Vagina (tissue), 2 donors: Measurements from ENCODE around the gene RPS25.

Experiments used
- POLR2A ChIP-seq, 2 donors: fragments of 450-650 bp; IDR thresholded peaks; one replicate each; pipeline ENCODE4 v1.6.1; 2017; ENCODE audit warnings: antibody characterized with exemption in 2 of 2, mild to moderate bottlenecking in 2 of 2, moderate library complexity in 2 of 2
- TF ChIP-seq, protein P1 (sequence below), 3 experiments: fragments of 450-650 bp in 2 of 3; fragments of 200-600 bp in 1 of 3; sonication (generic) in 1 of 3; IDR thresholded peaks; one replicate each; pipeline ENCODE4 v1.5.1; 2017 to 2019; ENCODE audit warnings: antibody characterized with exemption in 3 of 3, mild to moderate bottlenecking in 2 of 3, moderate library complexity in 2 of 3

DNA sequence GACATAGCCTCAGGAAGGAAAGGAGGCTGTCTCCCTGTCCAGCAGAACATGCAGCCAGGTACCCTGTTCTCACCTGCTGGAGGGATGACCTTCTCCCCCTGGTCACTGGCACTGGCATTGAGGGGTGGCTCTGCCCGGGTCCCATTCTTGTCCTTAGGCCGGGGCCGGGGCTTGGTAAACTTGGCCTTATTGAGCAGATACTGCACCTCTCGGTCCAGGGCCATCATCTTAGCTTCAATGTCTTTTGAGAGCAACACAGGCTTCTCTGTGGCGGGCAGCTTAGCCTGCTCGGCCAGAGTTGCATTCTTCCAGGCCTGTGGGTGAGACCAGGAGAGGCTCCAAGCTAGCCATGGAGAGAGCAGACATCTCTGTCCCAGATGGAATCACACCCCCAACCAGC is 28.3 kb upstream of the RPS25 start:
- TF ChIP-seq, protein P1, sequence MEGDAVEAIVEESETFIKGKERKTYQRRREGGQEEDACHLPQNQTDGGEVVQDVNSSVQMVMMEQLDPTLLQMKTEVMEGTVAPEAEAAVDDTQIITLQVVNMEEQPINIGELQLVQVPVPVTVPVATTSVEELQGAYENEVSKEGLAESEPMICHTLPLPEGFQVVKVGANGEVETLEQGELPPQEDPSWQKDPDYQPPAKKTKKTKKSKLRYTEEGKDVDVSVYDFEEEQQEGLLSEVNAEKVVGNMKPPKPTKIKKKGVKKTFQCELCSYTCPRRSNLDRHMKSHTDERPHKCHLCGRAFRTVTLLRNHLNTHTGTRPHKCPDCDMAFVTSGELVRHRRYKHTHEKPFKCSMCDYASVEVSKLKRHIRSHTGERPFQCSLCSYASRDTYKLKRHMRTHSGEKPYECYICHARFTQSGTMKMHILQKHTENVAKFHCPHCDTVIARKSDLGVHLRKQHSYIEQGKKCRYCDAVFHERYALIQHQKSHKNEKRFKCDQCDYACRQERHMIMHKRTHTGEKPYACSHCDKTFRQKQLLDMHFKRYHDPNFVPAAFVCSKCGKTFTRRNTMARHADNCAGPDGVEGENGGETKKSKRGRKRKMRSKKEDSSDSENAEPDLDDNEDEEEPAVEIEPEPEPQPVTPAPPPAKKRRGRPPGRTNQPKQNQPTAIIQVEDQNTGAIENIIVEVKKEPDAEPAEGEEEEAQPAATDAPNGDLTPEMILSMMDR (IDR thresholded peaks at IDR 0.05): no peak
- no peak for TF ChIP-seq POLR2A (IDR thresholded peaks at IDR 0.05)
